HepG2 (cell line): ENCODE measurements around the gene OR7G1. TPM values are rescaled to one million over a fixed set of nuclear protein-coding genes. Genes with fewer than 3 reads are reported as not detected.

Source experiments
- ARID3A ChIP-seq: IDR thresholded peaks from 2 replicates; pipeline ENCODE4 v1.6.1; 2012; ENCODE audit warnings: low read depth, low read length, improper control_type of control experiment
- ARNTL ChIP-seq: sonication (generic); formaldehyde crosslinking; IDR thresholded peaks from 2 replicates; pipeline ENCODE4 v1.4.0; 2020; ENCODE audit warnings: mild to moderate bottlenecking, missing genetic modification reagents
- ATF4 ChIP-seq, 2 experiments: fragments of 450-650 bp in 1 of 2; sonication (generic) in 1 of 2; formaldehyde crosslinking; IDR thresholded peaks; 2 replicates each; pipeline versions ENCODE4 v1.5.0 to v1.8.0; 2020 to 2022; ENCODE audit warnings: mild to moderate bottlenecking in 1 of 2, missing genetic modification reagents in 1 of 2
- CCAR2 ChIP-seq: fragments of 200-400 bp; formaldehyde crosslinking; optimal IDR thresholded peaks from 2 replicates; pipeline ENCODE3; 2018; ENCODE audit warnings: low read depth, mild to moderate bottlenecking, low read length, moderate library complexity
- CERS6 ChIP-seq: sonication (generic); formaldehyde crosslinking; IDR thresholded peaks from 2 replicates; pipeline ENCODE4 v1.5.0; 2020; ENCODE audit warnings: missing genetic modification reagents
- CHD4 ChIP-seq: fragments of 200-600 bp; sonication (generic); IDR thresholded peaks from 2 replicates; pipeline ENCODE4 v1.7.0; 2017; ENCODE audit warnings: mild to moderate bottlenecking, low read length, borderline replicate concordance
- GZF1 ChIP-seq: sonication (generic); formaldehyde crosslinking; IDR thresholded peaks from 2 replicates; pipeline ENCODE4 v1.5.1; 2020; ENCODE audit warnings: mild to moderate bottlenecking, missing genetic modification reagents
- KDM1A ChIP-seq: IDR thresholded peaks from 2 replicates; pipeline ENCODE4 v1.6.1; 2016; ENCODE audit warnings: missing compliant biosample characterization
- MEF2D ChIP-seq: sonication (generic); formaldehyde crosslinking; IDR thresholded peaks from 2 replicates; pipeline ENCODE4 v1.5.1; 2020; ENCODE audit warnings: mild to moderate bottlenecking, missing genetic modification reagents
- NFIB ChIP-seq: sonication (generic); formaldehyde crosslinking; IDR thresholded peaks from 2 replicates; pipeline ENCODE4 v1.9.0; 2021; ENCODE audit warnings: missing genetic modification reagents, mild to moderate bottlenecking, borderline replicate concordance
- NFKBIZ ChIP-seq: IDR thresholded peaks from 2 replicates; pipeline ENCODE4 v1.6.1; 2018; ENCODE audit warnings: missing genetic modification reagents, missing compliant biosample characterization
- POGZ ChIP-seq: sonication (generic); formaldehyde crosslinking; IDR thresholded peaks from 2 replicates; pipeline ENCODE4 v1.4.0; 2020; ENCODE audit warnings: mild to moderate bottlenecking, missing genetic modification reagents
- SAFB2 ChIP-seq: sonication (generic); formaldehyde crosslinking; IDR thresholded peaks from 2 replicates; pipeline ENCODE4 v1.5.1; 2020; ENCODE audit warnings: missing genetic modification reagents, low read depth, mild to moderate bottlenecking, borderline replicate concordance
- SNAI1 ChIP-seq: sonication (generic); formaldehyde crosslinking; IDR thresholded peaks from 2 replicates; pipeline ENCODE4 v1.5.0; 2020; ENCODE audit warnings: mild to moderate bottlenecking, missing genetic modification reagents, borderline replicate concordance
- STAG1 ChIP-seq: sonication (generic); formaldehyde crosslinking; IDR thresholded peaks from 2 replicates; pipeline ENCODE4 v1.4.0; 2020; ENCODE audit warnings: missing genetic modification reagents
- ZEB1 ChIP-seq: IDR thresholded peaks from 2 replicates; pipeline ENCODE4 v1.6.1; 2012; ENCODE audit warnings: mild to moderate bottlenecking, low read depth, inconsistent platforms; ENCODE audit not compliant: insufficient replicate concordance
- ZFP36 ChIP-seq: fragments of 150-350 bp; IDR thresholded peaks from 2 replicates; pipeline ENCODE4 v1.6.1; 2018; ENCODE audit warnings: borderline replicate concordance, low read length, low read depth; ENCODE audit not compliant: partially characterized antibody
- ZMAT3 ChIP-seq: sonication (generic); formaldehyde crosslinking; conservative IDR thresholded peaks from 2 replicates; pipeline ENCODE4 v1.7.0; 2021; ENCODE audit warnings: missing genetic modification reagents
- ZNF251 ChIP-seq: sonication (generic); formaldehyde crosslinking; IDR thresholded peaks from 2 replicates; pipeline ENCODE4 v1.9.0; 2021; ENCODE audit warnings: mild to moderate bottlenecking, missing genetic modification reagents
- ZNF501 ChIP-seq: sonication (generic); formaldehyde crosslinking; IDR thresholded peaks from 2 replicates; pipeline ENCODE4 v1.5.1; 2020; ENCODE audit warnings: mild to moderate bottlenecking, moderate library complexity, missing genetic modification reagents
- ZNF570 ChIP-seq: sonication (generic); formaldehyde crosslinking; IDR thresholded peaks from 2 replicates; pipeline ENCODE4 v1.4.0; 2020; ENCODE audit warnings: mild to moderate bottlenecking, missing genetic modification reagents, borderline replicate concordance
- ZNF678 ChIP-seq: sonication (generic); formaldehyde crosslinking; IDR thresholded peaks from 2 replicates; pipeline ENCODE4 v1.4.0; 2020; ENCODE audit warnings: mild to moderate bottlenecking, missing genetic modification reagents
- ZNF749 ChIP-seq: sonication (generic); formaldehyde crosslinking; IDR thresholded peaks from 2 replicates; pipeline ENCODE4 v1.8.0; 2022; ENCODE audit warnings: mild to moderate bottlenecking, missing genetic modification reagents, moderate library complexity, borderline replicate concordance
- ZSCAN25 ChIP-seq: sonication (generic); formaldehyde crosslinking; IDR thresholded peaks from 2 replicates; pipeline ENCODE4 v1.8.0; 2022; ENCODE audit warnings: mild to moderate bottlenecking, missing genetic modification reagents
- ZSCAN5A ChIP-seq: sonication (generic); formaldehyde crosslinking; IDR thresholded peaks from 2 replicates; pipeline ENCODE4 v1.8.0; 2022; ENCODE audit warnings: mild to moderate bottlenecking, missing genetic modification reagents, borderline replicate concordance
- polyA plus RNA-seq, 8 experiments: library from polyadenylated mRNA; depleted of rRNA in 3 of 8; stranded (reverse) in 7 of 8; unstranded in 1 of 8; fragments of >200 nt; fragmentation: Illumina TruSeq in 4 of 8; extraction: Trizol in 4 of 8; gene quantifications; 2 replicates each; pipeline versions ENCODE4 v1.2.1 to v1.2.3, GENCODE V29; 2011 to 2016; ENCODE audit warnings: low read depth in 4 of 8, missing spikeins in 1 of 8, mixed read lengths in 1 of 8; ENCODE audit not compliant: insufficient read depth in 1 of 8
- total RNA-seq, 5 experiments: library from RNA; depleted of rRNA; stranded (reverse); fragments of >200 nt; fragmentation: Illumina TruSeq; extraction: Trizol; gene quantifications; 2 replicates each; pipeline ENCODE4 v1.2.3, GENCODE V29; 2016; ENCODE audit warnings: low read depth in 1 of 5

OR7G1 gene
- total and polyA plus RNA-seq, 2 of the 13 experiments (the other 11 are each of a cell fraction or from before 2014, with no cell fraction given) = not detected

- TF ChIP-seq STAG1 (CRISPR knock-in tag) (no peak), NFKBIZ (CRISPR knock-in tag) (no peak), ATF4 (CRISPR knock-in tag; IDR thresholded peaks at IDR 0.05) (no peak), ZSCAN5A (CRISPR knock-in tag) (no peak), GZF1 (CRISPR knock-in tag) (no peak), SAFB2 (no peak), MEF2D (CRISPR knock-in tag) (peak; percentile 66), ZFP36 (no peak), POGZ (CRISPR knock-in tag) (peak; percentile 83), ARID3A (no peak), SNAI1 (0 out of 2 replicates have a peak, but pooled peaks have one; percentile 32), ZSCAN25 (CRISPR knock-in tag) (no peak), CERS6 (CRISPR knock-in tag) (no peak), ZMAT3 (CRISPR knock-in tag) (no peak; the same call in 1 of the 2 replicates), ZNF749 (no peak), KDM1A (CRISPR knock-in tag) (no peak), ZNF678 (CRISPR knock-in tag) (no peak), NFIB (CRISPR knock-in tag) (no peak), ZNF251 (CRISPR knock-in tag) (no peak), ARNTL (CRISPR knock-in tag) (peak; percentile 40), CCAR2 (no peak), CHD4 (no peak), ZEB1 (no peak), ZNF501 (CRISPR knock-in tag) (peak; percentile 89), ZNF570 (CRISPR knock-in tag) (no peak)
Measured at GRCh38 chr19:9140159-9140874, 24.8 kb upstream of the OR7G1 start, which contains the start of gene ZNF317 (continued).
